NCI-H446 treated with DMSO at 0.1 percent for 48 hours (cell line): ENCODE data around the gene ZMYND15.

Experiments used
- DNase-seq: peaks from one replicate; lab custom pipeline; 2025; lab: John Stamatoyannopoulos, UW

Gene ZMYND15

DNA sequence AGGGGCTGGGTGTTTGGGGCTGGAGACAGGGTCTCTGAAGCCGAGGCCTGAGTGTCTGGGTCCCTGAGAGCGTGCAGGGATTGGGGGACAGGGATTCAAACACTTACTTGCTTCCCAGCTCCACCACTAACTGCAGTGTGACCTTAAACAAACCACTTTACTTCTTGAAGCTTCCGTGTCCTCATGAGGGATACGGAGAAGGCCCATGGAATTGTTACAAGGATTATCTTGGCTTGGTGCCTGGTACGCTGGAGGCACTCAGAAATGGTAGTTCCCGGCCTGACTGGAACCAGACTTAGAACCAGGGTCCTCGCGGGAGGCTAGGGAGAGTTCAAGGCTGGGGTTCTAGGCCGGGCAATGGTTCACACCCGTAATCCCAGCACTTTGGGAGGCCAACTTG lies 3.0 kb downstream of the ZMYND15 start:
- no peak for DNase-seq

GRCh38 chr17:4743216-4743615 lies 3.6 kb downstream of the ZMYND15 start:
- DNase-seq: no peak

- no peak for DNase-seq
These were observed 4.3 kb downstream of the ZMYND15 start for GRCh38 chr17:4743898-4744297.

GRCh38 chr17:4744999-4745969 lies 5.7 kb downstream of the ZMYND15 start:
- DNase-seq: no peak

DNA sequence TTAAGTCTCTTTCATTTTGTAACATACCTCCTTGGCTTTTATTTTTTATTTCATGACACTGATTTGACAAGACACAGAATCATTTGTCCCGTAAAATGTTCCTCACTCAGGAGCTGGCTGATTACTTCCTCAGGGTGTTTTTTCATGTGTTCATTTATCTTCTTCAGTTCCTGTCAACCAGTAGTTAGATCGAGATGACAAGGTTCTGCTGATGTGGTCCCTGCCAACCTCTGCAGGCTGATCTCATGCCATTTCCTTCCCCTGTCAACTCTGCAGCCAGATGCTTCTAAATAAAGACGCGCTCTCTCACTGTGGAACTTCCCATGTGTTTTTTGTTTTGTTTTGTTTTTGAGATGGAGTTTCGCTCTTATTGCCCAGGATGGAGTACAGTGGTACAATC lies 8.2 kb downstream of the ZMYND15 start:
- no peak for DNase-seq

GRCh38 chr17:4748686-4749085 lies 9.1 kb downstream of the ZMYND15 start:
- no peak for DNase-seq

DNA sequence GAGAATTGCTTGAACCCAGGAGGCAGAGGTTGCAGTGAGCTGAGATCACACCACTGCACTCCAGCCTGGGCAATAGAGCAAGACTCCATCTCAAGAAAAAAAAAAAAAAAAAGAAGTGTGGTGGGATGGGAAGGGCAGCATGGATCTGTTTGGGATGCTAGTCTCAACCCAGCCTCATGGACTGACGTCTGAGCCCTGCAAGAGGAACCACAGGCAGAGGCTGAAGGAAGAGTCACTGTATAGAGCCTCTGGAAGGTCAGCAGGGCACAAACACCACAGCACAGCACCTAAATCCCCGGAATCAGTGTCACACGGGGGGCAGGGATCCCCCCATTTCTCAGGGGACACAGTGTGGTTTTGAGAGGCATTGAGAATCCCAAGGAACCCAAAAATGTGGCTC lies 11.0 kb downstream of the ZMYND15 start:
- DNase-seq: no peak

- DNase-seq: no peak
These were observed 12.3 kb downstream of the ZMYND15 start for GRCh38 chr17:4751932-4752331.

GRCh38 chr17:4753392-4753791 lies 13.8 kb downstream of the ZMYND15 start:
- no peak for DNase-seq

DNA sequence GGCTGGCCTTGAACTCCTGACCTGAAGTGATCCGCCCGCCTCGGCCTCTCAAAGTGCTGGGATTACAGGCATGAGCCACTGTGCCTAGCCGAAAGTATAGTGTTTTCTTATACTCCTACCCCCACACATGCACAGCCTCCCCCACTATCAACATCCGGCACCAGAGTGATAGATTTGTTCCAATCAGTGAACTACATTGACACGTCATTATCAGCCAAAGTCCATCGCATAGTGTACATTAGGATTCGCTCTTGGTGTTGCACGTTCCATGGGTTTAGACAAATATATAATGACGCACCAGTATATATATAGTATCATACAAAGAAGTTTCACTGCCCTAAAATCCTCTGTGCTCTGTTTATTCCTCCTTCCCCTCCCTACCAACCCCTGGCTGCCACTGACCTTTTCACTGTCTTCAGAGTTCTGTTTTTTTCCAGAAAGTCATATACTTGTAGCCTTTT lies 20.2 kb downstream of the ZMYND15 start:
- no peak for DNase-seq

DNA sequence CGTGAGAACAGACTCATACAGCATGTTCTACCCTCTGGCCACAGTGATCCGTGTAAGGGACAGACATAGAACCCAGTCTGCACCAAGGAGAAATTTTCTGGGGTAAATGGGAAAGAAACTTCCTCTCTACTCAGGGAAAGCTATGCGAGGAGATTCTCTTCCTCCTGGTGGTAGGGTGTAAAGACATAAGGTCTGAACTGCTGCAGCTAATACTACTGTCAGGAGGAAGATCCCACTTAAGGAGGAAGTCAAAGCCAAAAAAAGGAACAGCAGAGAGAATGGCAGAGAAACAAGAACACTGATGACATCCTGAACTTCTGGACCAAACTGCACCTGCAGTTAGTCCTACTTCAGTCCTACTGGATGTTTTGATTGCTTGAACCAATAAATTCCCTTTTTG lies 25.0 kb downstream of the ZMYND15 start:
- DNase-seq: no peak

DNA sequence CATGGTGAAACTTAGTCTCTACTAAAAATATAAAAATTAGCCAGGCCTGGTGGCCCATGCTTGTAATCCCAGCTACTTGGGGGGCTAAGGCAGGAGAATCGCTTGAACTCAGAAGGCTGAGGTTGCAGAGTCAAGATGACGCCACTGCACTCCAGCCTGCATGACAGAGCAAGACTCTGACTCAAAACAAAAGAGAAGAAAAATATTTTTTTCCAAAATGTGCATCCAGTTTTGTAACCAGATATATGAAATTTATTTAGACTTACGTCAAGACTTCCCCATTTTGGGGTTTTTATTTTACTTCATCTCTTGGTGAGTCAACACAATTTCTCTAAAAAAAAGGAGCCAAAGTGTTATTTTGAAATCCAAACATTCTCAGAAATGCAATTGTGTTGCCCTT lies 26.6 kb downstream of the ZMYND15 start:
- DNase-seq: no peak

GRCh38 chr17:4766723-4767122 lies 27.1 kb downstream of the ZMYND15 start:
- no peak for DNase-seq

DNA sequence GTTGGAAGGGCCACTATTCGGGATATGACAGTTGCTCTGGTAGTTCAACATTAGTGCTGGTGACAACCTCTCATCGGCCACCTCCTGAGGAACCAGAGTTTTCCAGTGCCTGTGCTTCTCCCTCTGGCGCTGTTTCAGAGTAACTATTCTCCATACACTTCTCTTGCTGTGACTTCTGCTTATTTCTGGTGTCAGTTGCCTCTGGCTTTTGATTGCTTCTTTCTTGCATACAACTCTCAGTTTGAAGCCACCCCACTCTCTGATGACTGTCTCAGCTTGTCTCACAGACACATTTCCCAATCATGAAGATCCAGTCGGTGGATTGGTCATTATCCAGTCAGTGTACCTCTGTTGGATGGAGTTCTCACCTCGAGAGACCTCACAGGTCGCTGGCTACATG lies 28.7 kb downstream of the ZMYND15 start:
- DNase-seq: no peak

DNA sequence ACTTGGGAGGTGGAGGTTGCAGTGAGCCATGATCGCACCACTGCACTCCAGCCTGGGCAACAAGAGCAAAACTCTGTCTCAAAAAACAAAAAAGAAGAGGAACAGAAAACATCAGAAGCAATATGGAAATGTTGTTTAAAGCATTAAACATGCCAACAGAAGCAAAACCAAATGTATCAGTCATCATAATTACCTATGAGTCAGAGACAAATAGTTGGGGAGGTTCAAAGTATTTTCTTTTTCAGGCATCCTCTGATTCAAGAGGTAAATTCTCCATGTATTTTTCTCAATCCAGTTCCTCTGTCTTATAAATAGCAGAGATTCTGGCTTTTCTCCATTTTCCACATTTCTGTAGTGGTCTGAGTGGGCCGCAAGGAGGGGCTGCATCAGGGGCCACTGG lies 30.0 kb downstream of the ZMYND15 start:
- no peak for DNase-seq

DNA sequence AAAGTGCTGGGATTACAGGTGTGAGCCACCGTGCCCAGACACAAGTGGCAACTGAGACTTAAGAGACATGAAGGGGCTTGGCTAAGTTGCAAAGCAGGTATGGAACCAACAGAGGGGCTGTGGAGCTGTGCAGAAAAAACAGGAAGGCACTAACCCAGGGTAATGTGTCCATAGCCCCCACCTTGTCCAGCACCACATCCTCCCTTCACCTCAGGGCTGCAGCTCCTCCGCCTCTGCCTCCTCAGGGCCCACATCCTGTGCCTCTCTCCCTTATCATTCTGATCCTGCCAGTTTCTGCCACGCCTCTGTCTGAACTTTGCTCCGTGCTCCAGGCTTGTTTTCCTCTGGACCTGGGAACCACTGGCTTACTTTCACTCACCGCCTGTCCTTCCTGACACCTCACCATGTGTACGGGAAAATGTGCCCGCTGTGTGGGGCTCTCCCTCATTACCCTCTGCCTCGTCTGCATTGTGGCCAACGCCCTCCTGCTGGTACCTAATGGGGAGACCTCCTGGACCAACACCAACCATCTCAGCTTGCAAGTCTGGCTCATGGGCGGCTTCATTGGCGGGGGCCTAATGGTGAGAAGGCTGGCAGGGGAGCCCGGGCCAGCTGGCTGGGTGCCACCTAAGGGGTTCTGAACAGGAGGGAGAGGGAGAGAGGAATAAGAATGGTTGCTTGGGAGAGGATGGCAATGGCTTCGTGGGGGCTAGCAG lies 32.0 kb downstream of the ZMYND15 start, which contains the start of gene TM4SF5:
TSS of gene TM4SF5 (plus strand) at position 368 of the 716 bp plus-strand sequence. CDS start at position 405, 37 bp downstream.
- peak; percentile 80 for DNase-seq

DNA sequence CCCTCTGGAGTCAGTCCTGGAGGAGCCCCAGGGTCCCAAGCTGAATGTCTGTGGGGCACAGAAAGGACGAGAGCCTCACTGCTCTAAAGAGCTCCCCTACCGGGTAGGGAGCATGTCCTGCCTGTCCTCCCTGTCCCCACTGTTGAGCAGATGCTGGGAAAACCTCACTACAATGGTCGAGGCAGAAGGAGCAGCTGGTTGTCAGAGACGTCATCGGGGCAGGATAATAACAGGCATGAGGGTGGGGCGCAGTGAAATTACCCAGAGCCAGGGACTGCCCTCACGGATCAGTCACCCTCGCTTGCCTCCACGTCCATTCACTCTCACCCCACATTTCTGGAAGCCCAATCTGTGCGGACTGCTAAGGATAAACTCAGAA lies 32.6 kb downstream of the ZMYND15 start:
- peak; percentile 53 for DNase-seq

DNA sequence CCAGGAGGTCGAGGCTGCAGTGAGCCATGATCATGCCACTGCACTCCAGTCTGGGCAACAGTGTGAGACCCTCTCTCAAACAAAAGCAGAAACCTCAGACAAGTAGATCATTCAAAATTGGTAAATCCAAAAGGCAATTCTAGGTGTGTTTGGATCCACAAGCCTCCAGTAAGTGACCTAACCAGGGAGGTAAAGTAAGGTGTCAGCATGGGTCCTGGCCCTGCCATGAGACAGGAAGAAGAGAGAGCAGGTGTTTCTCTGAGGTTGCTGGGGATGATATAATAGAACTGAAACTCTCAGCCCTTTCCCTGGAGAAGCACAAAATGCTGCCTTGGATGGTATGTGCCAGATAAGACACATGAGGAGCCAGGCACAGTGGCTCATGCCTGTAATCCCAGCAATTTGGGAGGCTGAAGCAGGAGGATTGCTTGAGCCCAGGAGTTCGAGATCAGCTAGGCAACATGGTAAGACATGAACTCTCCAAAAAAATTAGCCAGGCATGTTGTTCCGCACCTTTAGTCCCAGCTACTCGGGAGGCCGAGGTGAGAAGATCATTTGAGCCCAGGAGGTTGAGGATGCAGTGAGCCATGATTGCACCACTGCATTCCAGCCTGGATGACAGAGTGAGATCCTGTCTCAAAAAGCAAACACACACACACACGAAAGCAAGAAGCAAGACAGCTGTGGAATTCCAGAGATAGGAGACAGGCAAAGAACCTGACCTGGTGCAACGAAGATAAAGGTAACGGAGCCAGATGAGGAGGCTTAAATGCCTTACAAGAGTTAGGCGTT lies 38.5 kb downstream of the ZMYND15 start:
- no peak for DNase-seq

- no peak for DNase-seq
These were observed 40.8 kb downstream of the ZMYND15 start for GRCh38 chr17:4780325-4780955.

- DNase-seq: no peak
These were observed 43.0 kb downstream of the ZMYND15 start for GRCh38 chr17:4782652-4783051.

- no peak for DNase-seq
These were observed 45.9 kb downstream of the ZMYND15 start for GRCh38 chr17:4785311-4786105.
